Melanocyte of skin (primary cell): ENCODE data around the gene CD80. TPM values are rescaled to one million over a fixed set of nuclear protein-coding genes. Genes with fewer than 3 reads are reported as not detected.

ENCODE experiments used
- total RNA-seq, 2 donors: library from RNA; depleted of rRNA; stranded (reverse); fragments of >200 nt; gene quantifications; 2 replicates each; pipeline ENCODE4 v1.2.3, GENCODE V29; 2012

The CD80 gene, protein sequence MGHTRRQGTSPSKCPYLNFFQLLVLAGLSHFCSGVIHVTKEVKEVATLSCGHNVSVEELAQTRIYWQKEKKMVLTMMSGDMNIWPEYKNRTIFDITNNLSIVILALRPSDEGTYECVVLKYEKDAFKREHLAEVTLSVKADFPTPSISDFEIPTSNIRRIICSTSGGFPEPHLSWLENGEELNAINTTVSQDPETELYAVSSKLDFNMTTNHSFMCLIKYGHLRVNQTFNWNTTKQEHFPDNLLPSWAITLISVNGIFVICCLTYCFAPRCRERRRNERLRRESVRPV
- total RNA-seq = not detected

DNA sequence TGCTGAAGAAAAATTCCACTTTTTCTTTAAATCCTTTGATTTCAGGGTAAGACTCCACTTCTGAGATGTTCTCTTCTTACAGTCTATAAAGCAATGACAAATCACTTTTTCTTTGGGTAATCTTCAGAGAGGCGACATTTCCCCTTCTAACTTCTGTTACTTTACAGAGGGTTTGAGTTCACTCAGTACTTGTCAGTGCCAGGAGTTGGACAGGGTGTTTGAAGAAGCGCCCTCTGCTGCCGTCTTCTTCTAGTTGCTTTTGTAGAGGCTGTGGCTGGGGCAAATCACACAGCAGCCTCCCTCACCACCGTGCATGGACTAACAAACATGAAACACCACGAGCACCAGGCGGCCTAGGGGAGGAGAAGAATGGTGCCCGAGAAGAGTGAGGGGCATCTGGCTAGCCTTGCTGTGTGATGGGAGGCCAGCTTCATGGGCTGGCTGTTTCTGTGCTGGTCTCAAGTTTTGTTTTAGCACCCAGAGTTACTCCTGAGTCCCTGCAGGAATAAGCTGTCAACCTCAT, at the start of gene CD80:
CD80 (minus strand) TSS at position 174 of the 523 bp plus-strand sequence. CDS start 1,886 bp downstream, outside the sequence.

DNA sequence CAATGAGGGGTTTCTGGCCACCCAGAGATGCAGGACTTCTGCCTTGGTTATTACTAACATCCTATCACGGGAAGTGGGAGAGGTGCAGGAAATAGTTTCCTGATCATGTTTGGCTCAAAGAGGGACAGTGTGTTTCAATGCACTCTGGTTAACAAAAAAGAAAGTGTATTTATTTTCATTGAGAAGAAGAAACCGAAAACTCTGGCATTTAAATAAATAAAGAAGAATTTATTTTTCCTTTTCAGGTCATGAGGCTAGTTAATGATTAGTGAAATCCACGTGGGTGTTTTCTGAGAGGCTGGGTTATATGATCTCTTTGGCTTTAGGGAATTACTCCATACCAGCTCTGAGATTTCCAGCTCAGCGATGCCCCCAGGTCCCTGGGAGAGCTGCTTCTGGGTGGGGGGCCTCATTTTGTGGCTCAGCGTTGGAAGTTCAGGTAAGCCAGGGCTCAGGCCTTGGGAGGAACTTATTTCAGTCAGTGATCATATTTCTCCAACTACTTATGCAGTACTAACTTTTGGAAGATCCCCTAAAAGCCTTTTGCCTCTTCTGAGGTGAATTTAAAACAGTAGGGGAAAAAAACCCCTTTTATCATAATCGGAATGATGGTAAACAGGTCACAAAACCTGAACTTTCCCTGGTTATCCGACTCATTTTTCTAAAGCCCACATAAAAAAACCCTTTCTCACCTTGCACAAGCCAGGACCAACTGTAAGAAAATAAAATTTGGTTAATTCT, 38.3 kb upstream of the CD80 start, which contains the start of gene PLA1A:
PLA1A (plus strand) TSS at position 338 of the 741 bp plus-strand sequence; CDS start at position 367, 29 bp downstream.

DNA sequence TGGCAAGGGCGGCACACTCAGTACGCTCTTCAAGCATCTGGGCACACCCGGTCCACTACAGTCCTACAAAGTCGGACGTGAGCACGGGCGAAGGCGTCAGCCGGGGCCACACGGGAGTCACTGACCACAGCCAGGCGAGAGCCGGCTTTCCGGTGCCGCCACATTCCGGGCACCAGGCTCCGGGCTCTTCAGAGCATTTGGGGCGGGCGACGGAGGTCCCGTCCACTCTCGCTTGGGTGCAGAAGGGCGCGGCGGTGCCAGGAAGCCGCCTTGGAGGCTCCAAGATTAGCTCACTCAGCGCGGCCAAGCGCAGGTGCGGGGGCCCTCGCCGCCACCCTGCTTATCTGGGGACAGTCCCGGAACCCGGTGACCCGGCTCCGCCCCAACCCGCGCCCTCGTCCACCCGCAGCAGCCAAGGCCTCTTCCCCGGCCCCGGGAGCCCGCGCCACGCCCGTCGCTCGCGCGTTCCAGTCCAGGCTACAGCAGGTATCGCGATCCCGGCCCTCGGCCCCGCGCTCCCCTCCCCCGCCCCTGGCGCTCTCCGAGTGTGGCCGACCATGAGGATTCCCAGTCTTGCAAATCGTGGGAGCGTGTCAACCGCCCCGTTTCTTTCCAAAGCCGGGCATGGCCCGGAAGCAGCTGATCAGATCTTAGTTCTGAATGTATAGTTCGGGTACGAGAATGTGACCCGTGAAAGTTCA, 20.1 kb upstream of the CD80 start, which contains the start of gene ADPRH:
ADPRH (plus strand) TSS at position 127 of the 701 bp plus-strand sequence. CDS start 2,678 bp downstream, outside the sequence.

DNA sequence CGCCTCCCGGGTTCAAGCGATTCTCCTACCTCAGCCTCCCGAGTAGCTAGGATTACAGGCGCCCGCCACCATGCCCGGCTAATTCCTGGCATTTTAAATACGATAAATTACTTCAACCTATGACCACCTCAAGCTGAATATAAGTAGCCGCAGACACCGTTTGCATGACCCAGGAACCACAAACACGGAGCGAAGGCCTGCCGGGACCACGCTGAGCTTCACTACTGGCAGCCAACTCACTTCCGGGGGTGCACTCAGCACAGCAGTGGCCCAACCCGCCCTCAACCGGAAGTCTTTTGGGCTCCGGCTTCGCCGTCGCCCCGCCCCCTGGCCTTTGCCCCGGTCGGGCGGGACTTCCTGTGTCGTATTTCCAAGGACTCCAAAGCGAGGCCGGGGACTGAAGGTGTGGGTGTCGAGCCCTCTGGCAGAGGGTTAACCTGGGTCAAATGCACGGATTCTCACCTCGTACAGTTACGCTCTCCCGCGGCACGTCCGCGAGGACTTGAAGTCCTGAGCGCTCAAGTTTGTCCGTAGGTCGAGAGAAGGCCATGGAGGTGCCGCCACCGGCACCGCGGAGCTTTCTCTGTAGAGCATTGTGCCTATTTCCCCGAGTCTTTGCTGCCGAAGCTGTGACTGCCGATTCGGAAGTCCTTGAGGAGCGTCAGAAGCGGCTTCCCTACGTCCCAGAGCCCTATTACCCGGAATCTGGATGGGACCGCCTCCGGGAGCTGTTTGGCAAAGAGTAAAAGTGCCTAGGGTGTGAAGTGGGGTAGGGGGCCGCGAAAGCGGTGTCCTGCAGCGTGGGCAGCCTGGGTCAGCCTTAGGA, 61.0 kb downstream of the CD80 start, which contains the start of gene TIMMDC1:
TIMMDC1 (plus strand) TSS at position 362 of the 826 bp plus-strand sequence; CDS start at position 549, 187 bp downstream.

Other genes with a start within 250 kb of the CD80 start
- gene TMEM39A, start 96.0 kb downstream of the CD80 start, total RNA-seq = 10 to 100 TPM; 25.1 to 32.0 TPM
- gene POGLUT1, start 90.7 kb downstream of the CD80 start, total RNA-seq = 10 to 100 TPM; 15.1 to 16.3 TPM
- 10 to 100 TPM; 76.7 to 89.2 TPM for gene TIMMDC1, start 61.1 kb downstream of the CD80 start, total RNA-seq
- 1 to 10 TPM; 7.9 to 9.7 TPM for gene ADPRH, start 19.9 kb upstream of the CD80 start, total RNA-seq
- 10 to 100 TPM; 10.7 to 65.6 TPM for gene PLA1A, start 38.3 kb upstream of the CD80 start, total RNA-seq
- gene POPDC2, start 101.0 kb upstream of the CD80 start, total RNA-seq = 1 to 10 TPM in 1 of 2 donors, not detected in 1; 1.4 TPM
- gene COX17, start 117.8 kb upstream of the CD80 start, total RNA-seq = 10 to 100 TPM; 23.1 to 32.0 TPM
- gene CFAP91, start 143.4 kb upstream of the CD80 start, total RNA-seq = 1 to 10 TPM in 1 of 2 donors, under 1 TPM in 1; 0.69 to 2.0 TPM
- under 1 TPM in 1 of 2 donors, not detected in 1; under 0.01 TPM for gene NR1I2, start 222.5 kb upstream of the CD80 start, total RNA-seq